ENCODE results near the gene DPM2. TPM values are rescaled to one million over a fixed set of nuclear protein-coding genes. Genes with fewer than 3 reads are reported as not detected.

Gene DPM2
- total RNA-seq, 1 donor from 2014 or later, result 34.0 TPM

- no peaks in the 10 kb centered on the region for H3K27me3 Mint-ChIP-seq
- DNase-seq (ENCODE audit: low spot score, unreplicated experiment), result no peak
- TF ChIP-seq CTCF (IDR thresholded peaks at IDR 0.05; ENCODE audit: unreplicated experiment), result no peak
- H3K36me3 Mint-ChIP-seq (ENCODE audit: insufficient read depth), result peaks cover 5% of the 10 kb centered on the region
- H3K4me3 Mint-ChIP-seq (ENCODE audit: low read depth), result no peak overlapping the region
- no peak overlapping the region for H3K27ac Mint-ChIP-seq
- peaks cover 19% of the 10 kb centered on the region for H3K4me1 Mint-ChIP-seq (ENCODE audit: low read depth)
- peaks cover 2% of the 10 kb centered on the region for H3K9me3 Mint-ChIP-seq (ENCODE audit: low read depth)
These were observed 21.7 kb upstream of the DPM2 start for GRCh38 chr9:127959398-127959797.

DNA sequence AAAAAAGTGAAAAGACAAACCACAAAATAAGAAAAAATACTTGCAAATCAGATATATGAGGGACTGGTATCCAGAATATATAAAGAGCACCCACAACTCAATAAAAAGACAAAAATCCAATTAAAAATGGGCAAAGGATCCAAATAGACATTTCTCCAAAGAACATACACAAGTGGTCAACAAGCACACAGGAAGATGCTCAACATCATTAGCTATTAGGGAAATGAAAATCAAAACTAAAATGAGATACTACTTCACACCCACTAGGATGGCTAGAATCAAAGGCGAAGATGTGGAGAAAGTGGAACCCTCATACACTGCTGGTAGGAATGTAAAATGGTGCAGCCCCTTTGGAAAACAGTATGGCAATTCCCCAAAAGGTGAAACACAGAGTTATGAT lies 21.1 kb upstream of the DPM2 start:
- no peak for DNase-seq (ENCODE audit: low spot score, unreplicated experiment)
- Mint-ChIP-seq H3K27ac (no peak overlapping the region), H3K36me3 (ENCODE audit: insufficient read depth) (peaks cover 5% of the 10 kb centered on the region), H3K9me3 (ENCODE audit: low read depth) (peaks cover 2% of the 10 kb centered on the region), H3K27me3 (no peaks in the 10 kb centered on the region), H3K4me3 (ENCODE audit: low read depth) (no peak overlapping the region), H3K4me1 (ENCODE audit: low read depth) (peaks cover 19% of the 10 kb centered on the region)
- no peak for TF ChIP-seq CTCF (IDR thresholded peaks at IDR 0.05; ENCODE audit: unreplicated experiment)

DNA sequence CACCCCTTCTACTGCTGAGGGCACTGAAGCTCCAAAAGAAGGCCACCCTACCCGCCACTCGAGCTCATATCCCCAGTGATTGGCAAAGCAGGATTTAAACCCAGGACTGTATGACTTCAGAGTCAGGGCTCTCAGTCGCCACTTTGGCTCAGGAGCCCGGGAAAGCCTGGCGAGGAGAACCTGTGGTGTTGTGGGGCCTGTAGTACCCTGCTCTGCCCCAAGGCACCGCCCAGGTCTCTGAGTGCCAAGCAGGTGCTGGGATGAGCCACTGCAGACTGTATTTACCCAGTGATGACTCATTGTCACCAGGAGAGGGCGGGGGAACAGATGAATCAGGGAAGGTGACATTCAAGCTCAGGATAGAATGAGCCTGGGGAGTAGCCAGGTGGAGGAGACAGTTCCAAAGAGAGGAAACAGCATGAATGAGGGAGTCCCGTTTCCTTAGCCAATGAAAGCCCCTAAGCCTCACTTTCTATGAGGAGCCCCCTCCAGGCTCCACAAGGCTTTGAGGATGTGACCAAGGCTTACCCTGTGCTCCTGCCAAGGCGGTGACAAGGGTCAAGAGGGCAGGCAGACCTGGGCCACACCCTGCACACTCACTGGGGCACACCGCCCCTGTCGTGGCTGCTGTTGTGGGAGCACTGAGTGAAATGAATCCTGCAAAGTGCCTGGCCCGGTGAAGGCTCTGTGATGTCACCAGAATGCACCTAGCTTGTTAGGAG lies 17.8 kb upstream of the DPM2 start:
- Mint-ChIP-seq H3K27me3 (no peaks in the 10 kb centered on the region), H3K4me3 (ENCODE audit: low read depth) (no peak overlapping the region), H3K4me1 (ENCODE audit: low read depth) (peaks cover 22% of the 10 kb centered on the region), H3K27ac (no peak overlapping the region), H3K36me3 (ENCODE audit: insufficient read depth) (peaks cover 5% of the 10 kb centered on the region), H3K9me3 (ENCODE audit: low read depth) (peaks cover 2% of the 10 kb centered on the region)
- TF ChIP-seq CTCF (IDR thresholded peaks at IDR 0.05; ENCODE audit: unreplicated experiment), result peak; percentile 41
- DNase-seq (ENCODE audit: low spot score, unreplicated experiment), result no peak

GRCh38 chr9:127954831-127955293 lies 17.2 kb upstream of the DPM2 start:
- no peaks in the 10 kb centered on the region for H3K27me3 Mint-ChIP-seq
- peaks cover 2% of the 10 kb centered on the region for H3K9me3 Mint-ChIP-seq (ENCODE audit: low read depth)
- no peak for TF ChIP-seq CTCF (IDR thresholded peaks at IDR 0.05; ENCODE audit: unreplicated experiment)
- no peak overlapping the region for H3K4me3 Mint-ChIP-seq (ENCODE audit: low read depth)
- peaks cover 5% of the 10 kb centered on the region for H3K36me3 Mint-ChIP-seq (ENCODE audit: insufficient read depth)
- no peak overlapping the region for H3K27ac Mint-ChIP-seq
- peaks cover 22% of the 10 kb centered on the region for H3K4me1 Mint-ChIP-seq (ENCODE audit: low read depth)
- no peak for DNase-seq (ENCODE audit: low spot score, unreplicated experiment)

DNA sequence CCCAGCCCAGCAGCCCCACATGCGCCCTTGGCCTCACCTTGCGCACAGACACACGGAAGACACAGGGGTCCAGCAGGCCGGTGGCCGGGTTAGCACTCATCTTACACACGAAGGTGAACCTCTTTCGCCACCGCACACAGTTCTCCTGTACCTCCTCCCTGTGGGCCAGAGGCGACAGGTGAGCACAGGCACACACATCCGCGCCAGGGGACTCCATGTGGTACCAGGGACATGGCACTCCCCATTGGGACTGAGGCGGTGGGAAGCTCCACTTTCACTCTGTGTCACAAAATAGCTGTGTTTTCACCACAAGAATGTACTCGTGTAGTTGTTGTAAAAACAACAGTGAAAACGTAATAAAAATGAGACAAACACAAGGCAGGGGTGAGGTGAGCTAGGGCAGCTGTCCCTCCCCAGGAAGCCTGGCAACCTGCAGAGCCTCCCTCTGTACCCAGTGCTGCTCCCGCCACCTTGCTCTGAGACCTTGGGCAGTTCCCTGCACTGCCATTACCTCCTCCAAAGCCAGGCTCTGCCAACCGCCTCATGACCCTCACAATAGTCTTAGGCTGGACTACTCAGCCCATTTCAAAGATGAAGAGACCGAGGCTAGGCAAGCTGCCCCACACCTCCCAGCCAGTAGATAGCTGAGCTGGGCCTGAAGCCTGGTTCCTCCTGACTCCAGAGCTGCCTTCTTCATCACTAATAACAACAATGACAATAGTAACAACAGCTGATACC lies 16.3 kb upstream of the DPM2 start:
- H3K4me1 Mint-ChIP-seq (ENCODE audit: low read depth), result peaks cover 22% of the 10 kb centered on the region
- no peak for TF ChIP-seq CTCF (IDR thresholded peaks at IDR 0.05; ENCODE audit: unreplicated experiment)
- H3K27me3 Mint-ChIP-seq, result no peaks in the 10 kb centered on the region
- no peak overlapping the region for H3K27ac Mint-ChIP-seq
- H3K36me3 Mint-ChIP-seq (ENCODE audit: insufficient read depth), result peaks cover 5% of the 10 kb centered on the region
- no peak overlapping the region for H3K4me3 Mint-ChIP-seq (ENCODE audit: low read depth)
- no peak for DNase-seq (ENCODE audit: low spot score, unreplicated experiment)
- peaks cover 2% of the 10 kb centered on the region for H3K9me3 Mint-ChIP-seq (ENCODE audit: low read depth)

All from progenitor cell of endocrine pancreas (in vitro differentiated cells).